ENCODE measurements around the gene CCR4. TPM values are rescaled to one million over a fixed set of nuclear protein-coding genes. Genes with fewer than 3 reads are reported as not detected.

The CCR4 gene
- total and polyA plus RNA-seq, 2 of the 13 experiments (the other 11 are each of a cell fraction or from before 2014, with no cell fraction given): 0.04 to 0.05 TPM

GRCh38 chr3:32954506-32954905, 3.1 kb downstream of the CCR4 start (continued):
- TF ChIP-seq ZNF773 (CRISPR knock-in tag; IDR thresholded peaks at IDR 0.05; ENCODE audit: borderline replicate concordance): no peak
- TF ChIP-seq KLF11 (CRISPR knock-in tag; IDR thresholded peaks at IDR 0.05): no peak

GRCh38 chr3:32956750-32957570, 5.5 kb downstream of the CCR4 start:
- CTCF ChIA-PET (ENCODE audit: low intra/inter-chr PET ratio, low total read pairs): no interaction called here
- Histone ChIP-seq H3K36me3 (replicated peaks in 1 of 2; ENCODE audit: control insufficient read depth in 1 of 2, insufficient read depth in 2 of 2, low read length in 2 of 2) (no peaks in the 10 kb centered on the region), H3K9me3 (ENCODE audit: low read length) (no peaks in the 10 kb centered on the region), H3K9ac (ENCODE audit: insufficient read depth, low read depth, low read length) (no peak overlapping the region), H3K4me1 (ENCODE audit: insufficient read depth, low read length) (peaks cover 26% of the 10 kb centered on the region), H3K27ac (ENCODE audit: extremely low read length, insufficient read depth, low read length) (no peak overlapping the region), H4K20me1 (ENCODE audit: insufficient read depth, low read length) (no peaks in the 10 kb centered on the region), H3K27me3 (ENCODE audit: control insufficient read depth in 1 of 2, insufficient read depth in 2 of 2, low read length in 2 of 2) (no peaks in the 10 kb centered on the region), H3K4me2 (ENCODE audit: low read depth, low read length) (no peak overlapping the region; the same call in 1 of the 2 replicates), H3K79me2 (ENCODE audit: insufficient read depth, low read length) (no peaks in the 10 kb centered on the region), H2AFZ (ENCODE audit: low read length) (no peak overlapping the region), H3K4me3 (replicated peaks in 1 of 3; ENCODE audit: insufficient read depth in 1 of 3, low read depth in 2 of 3, low read length in 3 of 3) (no peak overlapping the region)
- POLR2A ChIA-PET: interaction anchor here (0.7 kb wide), 1 partner anchor 9 kb away, joined by 3 read pairs; no protein-coding TSS in a partner anchor
- WGBS (ENCODE audit: low lambda C conversion rate): 38% methylated on average over 12 of the region's 14 CpGs
- DNase-seq (ENCODE audit: low spot score) (no peak), FAIRE-seq (no peak), ATAC-seq (peak; percentile 41; the same call in 2 of the 3 replicates)
- in situ Hi-C loops (cut with HindIII; ENCODE audit: extremely low pct_ligation_motif_present, low pct_unique_long_range_greater_than_20kb) (loop anchor here (25.0 kb wide), 1 partner anchor 405 kb away; no protein-coding TSS in a partner anchor), intact Hi-C loops (cut with micrococcal nuclease; ENCODE audit: unreplicated experiment) (no loop called here)
- TF ChIP-seq ZSCAN21 (CRISPR knock-in tag; IDR thresholded peaks at IDR 0.05; ENCODE audit: borderline replicate concordance): no peak
- no peak for TF ChIP-seq TP53 (CRISPR knock-in tag; conservative IDR thresholded peaks at IDR 0.05)
- peak; percentile 95 for TF ChIP-seq ZNF12 (CRISPR knock-in tag; IDR thresholded peaks at IDR 0.05)
- TF ChIP-seq, protein P1, sequence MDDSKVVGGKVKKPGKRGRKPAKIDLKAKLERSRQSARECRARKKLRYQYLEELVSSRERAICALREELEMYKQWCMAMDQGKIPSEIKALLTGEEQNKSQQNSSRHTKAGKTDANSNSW (CRISPR knock-in tag; IDR thresholded peaks at IDR 0.05; ENCODE audit: borderline replicate concordance): no peak
- TF ChIP-seq ZNF3 (CRISPR knock-in tag; IDR thresholded peaks at IDR 0.05): no peak
- TF ChIP-seq CEBPB (IDR thresholded peaks at IDR 0.05; ENCODE audit: borderline replicate concordance, low read depth, low read length): peak; percentile 32; the same call in 1 of the 2 replicates
- no TSS peak for BruUV-seq (replicated peaks)

Data from HepG2 (cell line).